Measurements from ENCODE around the gene GABRD. TPM values are rescaled to one million over a fixed set of nuclear protein-coding genes. Genes with fewer than 3 reads are reported as not detected.
"Not testable (repeated sequence)": the region's sequence is repeated elsewhere in the genome, so short reads cannot be mapped to it uniquely, and the experiment has no call there.

The GABRD gene
- total RNA-seq, 2 donors from 2014 or later = not detected

- H3K9me3 ChIP-seq = no peaks in the 10 kb centered on the region
- no peaks in the 10 kb centered on the region for H3K36me3 ChIP-seq
- no peak overlapping the region for H3K27ac ChIP-seq
- no peak overlapping the region for H3K4me3 ChIP-seq
- TF ChIP-seq CTCF (IDR thresholded peaks at IDR 0.05) = no peak
- no peak for DNase-seq (ENCODE audit: low spot score)
- H3K4me1 ChIP-seq = no peaks in the 10 kb centered on the region
- H3K27me3 ChIP-seq = no peaks in the 10 kb centered on the region
These were observed 41.0 kb upstream of the GABRD start for GRCh38 chr1:1978108-1978507.

GRCh38 chr1:1978690-1979481 is 40.3 kb upstream of the GABRD start:
- not testable (repeated sequence) for H3K36me3 ChIP-seq; H3K27ac ChIP-seq; H3K27me3 ChIP-seq; DNase-seq (ENCODE audit: low spot score); H3K4me3 ChIP-seq; H3K9me3 ChIP-seq; H3K4me1 ChIP-seq

- Histone ChIP-seq H3K4me3 (no peak overlapping the region), H3K27me3 (no peaks in the 10 kb centered on the region), H3K36me3 (no peaks in the 10 kb centered on the region), H3K9me3 (no peaks in the 10 kb centered on the region), H3K27ac (no peak overlapping the region), H3K4me1 (no peaks in the 10 kb centered on the region)
- DNase-seq (ENCODE audit: low spot score) = no peak
- no peak for TF ChIP-seq CTCF (IDR thresholded peaks at IDR 0.05)
These were observed 39.5 kb upstream of the GABRD start for GRCh38 chr1:1979482-1980165.

- no peak for TF ChIP-seq CTCF (IDR thresholded peaks at IDR 0.05)
- Histone ChIP-seq H3K27me3 (no peaks in the 10 kb centered on the region), H3K9me3 (no peaks in the 10 kb centered on the region), H3K27ac (no peak overlapping the region), H3K4me3 (no peak overlapping the region), H3K4me1 (no peaks in the 10 kb centered on the region), H3K36me3 (no peaks in the 10 kb centered on the region)
- no peak for DNase-seq (ENCODE audit: low spot score)
These were observed 38.5 kb upstream of the GABRD start for GRCh38 chr1:1980467-1981141.

GRCh38 chr1:1981142-1981500 is 38.0 kb upstream of the GABRD start:
- Histone ChIP-seq H3K27ac (no peak overlapping the region), H3K36me3 (no peaks in the 10 kb centered on the region), H3K9me3 (no peaks in the 10 kb centered on the region), H3K4me3 (no peak overlapping the region), H3K27me3 (no peaks in the 10 kb centered on the region), H3K4me1 (no peaks in the 10 kb centered on the region)
- DNase-seq (ENCODE audit: low spot score) = no peak
- TF ChIP-seq CTCF (IDR thresholded peaks at IDR 0.05) = no peak

GRCh38 chr1:1981631-1982327 is 37.4 kb upstream of the GABRD start:
- H3K9me3 ChIP-seq; H3K36me3 ChIP-seq; H3K4me3 ChIP-seq; H3K27me3 ChIP-seq; H3K27ac ChIP-seq; H3K4me1 ChIP-seq; DNase-seq (ENCODE audit: low spot score): not testable (repeated sequence)
